Prostate gland (tissue), 2 donors: ENCODE data around the gene LMX1B.

Source experiments
- POLR2A ChIP-seq: fragments of 450-650 bp; IDR thresholded peaks from one replicate; pipeline ENCODE4 v1.6.1; 2016; ENCODE audit warnings: antibody characterized with exemption, mild to moderate bottlenecking
- POLR2AphosphoS5 ChIP-seq: sonication (generic); formaldehyde crosslinking; IDR thresholded peaks from one replicate; pipeline ENCODE4 v1.6.1; 2017; ENCODE audit warnings: antibody characterized with exemption
- TF ChIP-seq, protein P1 (sequence below), 4 experiments: fragments of 200-600 bp in 2 of 4; fragments of 450-650 bp in 2 of 4; sonication (generic) in 2 of 4; IDR thresholded peaks; 1 replicate in 3 of 4; 2 replicates in 1 of 4; pipeline ENCODE4 v1.5.1; 2016 to 2019; ENCODE audit warnings: antibody characterized with exemption in 4 of 4, mild to moderate bottlenecking in 2 of 4, moderate library complexity in 2 of 4

- TF ChIP-seq, protein P1, sequence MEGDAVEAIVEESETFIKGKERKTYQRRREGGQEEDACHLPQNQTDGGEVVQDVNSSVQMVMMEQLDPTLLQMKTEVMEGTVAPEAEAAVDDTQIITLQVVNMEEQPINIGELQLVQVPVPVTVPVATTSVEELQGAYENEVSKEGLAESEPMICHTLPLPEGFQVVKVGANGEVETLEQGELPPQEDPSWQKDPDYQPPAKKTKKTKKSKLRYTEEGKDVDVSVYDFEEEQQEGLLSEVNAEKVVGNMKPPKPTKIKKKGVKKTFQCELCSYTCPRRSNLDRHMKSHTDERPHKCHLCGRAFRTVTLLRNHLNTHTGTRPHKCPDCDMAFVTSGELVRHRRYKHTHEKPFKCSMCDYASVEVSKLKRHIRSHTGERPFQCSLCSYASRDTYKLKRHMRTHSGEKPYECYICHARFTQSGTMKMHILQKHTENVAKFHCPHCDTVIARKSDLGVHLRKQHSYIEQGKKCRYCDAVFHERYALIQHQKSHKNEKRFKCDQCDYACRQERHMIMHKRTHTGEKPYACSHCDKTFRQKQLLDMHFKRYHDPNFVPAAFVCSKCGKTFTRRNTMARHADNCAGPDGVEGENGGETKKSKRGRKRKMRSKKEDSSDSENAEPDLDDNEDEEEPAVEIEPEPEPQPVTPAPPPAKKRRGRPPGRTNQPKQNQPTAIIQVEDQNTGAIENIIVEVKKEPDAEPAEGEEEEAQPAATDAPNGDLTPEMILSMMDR (IDR thresholded peaks at IDR 0.05): no peak
- TF ChIP-seq POLR2A (no peak), POLR2AphosphoS5 (no peak)
Measured at GRCh38 chr9:126623667-126624478, 10.1 kb downstream of the LMX1B start.
